GM19351 (cell line): ENCODE measurements around the gene VIPR1.

Experiments used
- ATAC-seq: cut with Tn5 transposase; IDR thresholded peaks from one replicate; pipeline ENCODE4 v1.9.1; 2021; ENCODE audit warnings: mild to moderate bottlenecking, moderate library complexity; ENCODE audit not compliant: unreplicated experiment

The VIPR1 gene

DNA sequence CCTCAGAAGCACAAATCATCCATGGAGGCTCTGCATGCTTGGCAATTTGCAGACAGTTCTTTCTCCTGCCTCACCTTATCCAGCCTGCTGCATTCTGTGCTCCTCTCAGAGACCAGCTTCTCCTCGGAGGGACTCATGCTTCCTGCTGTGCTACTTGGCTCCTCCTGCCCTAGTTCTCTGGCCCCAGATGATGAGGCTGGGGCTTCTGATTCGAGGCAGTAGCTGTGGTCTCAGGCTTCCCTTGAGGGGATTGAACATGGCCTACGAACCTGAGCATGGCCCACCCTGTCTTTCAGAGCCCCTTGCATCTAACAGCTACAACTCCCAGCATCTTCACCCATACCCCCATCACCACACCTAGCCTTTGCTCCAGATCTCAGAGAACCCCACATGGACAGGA lies 6.7 kb downstream of the VIPR1 start:
- no peak for ATAC-seq

DNA sequence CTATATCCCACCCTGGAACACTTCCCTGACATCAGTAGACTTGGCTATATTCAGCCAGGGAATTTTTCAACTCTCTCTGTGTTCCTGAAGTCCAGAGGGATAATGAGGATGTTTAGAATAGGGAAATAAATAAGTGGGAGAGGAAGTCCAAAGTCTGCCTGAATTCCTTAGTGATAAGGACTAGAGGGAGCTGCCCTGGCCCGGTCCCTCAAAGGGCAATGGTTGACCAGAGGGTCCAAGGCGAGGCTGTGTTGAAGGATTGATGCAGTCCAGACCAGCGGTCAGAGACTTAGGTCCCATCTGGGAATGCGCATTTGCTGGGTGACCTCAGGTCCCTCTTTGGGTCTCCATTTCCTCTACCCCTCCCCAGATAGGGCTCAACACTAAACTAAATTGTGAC lies 7.9 kb downstream of the VIPR1 start:
- no peak for ATAC-seq

DNA sequence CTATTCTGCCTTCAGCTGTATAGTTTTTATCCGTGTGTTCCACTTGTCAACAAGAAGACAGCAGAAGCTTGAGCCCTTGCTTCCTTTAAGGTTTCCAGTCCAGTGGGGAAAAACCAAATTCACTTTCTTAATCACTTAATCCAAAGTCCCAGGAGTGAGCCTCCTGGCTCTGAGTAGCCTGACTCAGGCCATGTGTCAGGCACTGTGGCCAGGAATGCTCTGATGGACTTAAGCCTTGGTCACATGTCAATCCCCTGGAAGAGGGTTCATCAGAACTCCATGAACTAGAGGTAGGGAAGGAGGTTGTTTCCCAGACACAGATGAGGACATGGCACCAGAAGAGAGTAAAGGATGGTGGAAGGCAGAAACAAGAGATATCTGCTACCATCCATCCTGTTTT lies 8.8 kb downstream of the VIPR1 start:
- ATAC-seq: no peak

DNA sequence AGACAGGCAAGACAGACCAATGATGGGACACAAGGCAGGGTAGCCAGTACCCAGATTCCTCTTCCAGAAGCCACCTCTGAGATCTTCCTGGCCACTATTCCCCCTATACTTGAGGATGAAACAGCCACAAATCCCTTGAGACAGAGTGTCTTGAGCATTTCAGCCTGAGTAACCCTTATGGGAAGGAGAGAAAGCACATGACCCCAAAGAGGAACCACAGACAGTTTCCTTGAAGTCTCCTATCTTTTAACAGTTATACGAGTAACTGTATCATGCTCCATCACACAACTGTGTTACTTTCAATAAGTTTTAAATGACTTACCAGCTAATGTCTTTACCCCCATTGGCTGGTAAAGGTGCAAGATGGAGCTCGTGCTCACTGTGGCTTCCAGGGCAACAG lies 9.3 kb downstream of the VIPR1 start:
- ATAC-seq: no peak

DNA sequence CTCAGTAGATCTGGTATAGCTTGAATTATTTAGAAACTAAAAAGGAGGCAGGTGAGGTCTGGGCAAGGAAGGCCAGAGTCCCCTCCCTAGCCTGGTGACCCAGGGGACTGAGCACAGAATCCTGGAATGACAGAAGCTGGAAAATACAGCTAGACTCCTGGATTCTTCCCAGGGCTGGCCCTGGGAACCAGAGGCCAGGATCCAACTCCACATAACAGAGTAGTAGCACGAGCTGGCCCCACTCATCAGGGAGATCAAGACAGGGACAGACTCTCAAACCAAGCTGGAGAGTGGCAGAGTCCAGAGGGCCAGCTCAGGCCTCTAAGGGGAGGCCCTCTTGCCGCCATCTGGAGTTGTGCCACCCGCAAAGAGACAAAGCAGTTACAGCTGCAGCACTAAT lies 10.7 kb downstream of the VIPR1 start:
- ATAC-seq: no peak

DNA sequence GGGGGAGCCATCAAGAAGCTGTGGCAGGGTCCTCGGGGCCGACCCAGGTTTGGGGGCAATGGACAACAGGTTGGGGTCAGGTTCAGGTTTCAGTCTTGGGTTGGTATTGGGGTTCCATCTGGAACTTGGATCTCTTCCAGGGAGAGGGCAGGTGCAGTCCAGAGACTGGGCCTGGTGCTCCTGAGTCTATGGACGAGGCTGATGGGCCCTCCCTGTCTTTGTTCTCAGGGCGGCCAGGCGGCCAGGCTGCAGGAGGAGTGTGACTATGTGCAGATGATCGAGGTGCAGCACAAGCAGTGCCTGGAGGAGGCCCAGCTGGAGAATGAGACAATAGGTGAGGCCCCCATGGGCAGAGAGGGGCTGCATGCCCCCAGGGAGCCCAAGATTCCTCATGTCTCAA lies 11.1 kb downstream of the VIPR1 start:
- no peak for ATAC-seq

DNA sequence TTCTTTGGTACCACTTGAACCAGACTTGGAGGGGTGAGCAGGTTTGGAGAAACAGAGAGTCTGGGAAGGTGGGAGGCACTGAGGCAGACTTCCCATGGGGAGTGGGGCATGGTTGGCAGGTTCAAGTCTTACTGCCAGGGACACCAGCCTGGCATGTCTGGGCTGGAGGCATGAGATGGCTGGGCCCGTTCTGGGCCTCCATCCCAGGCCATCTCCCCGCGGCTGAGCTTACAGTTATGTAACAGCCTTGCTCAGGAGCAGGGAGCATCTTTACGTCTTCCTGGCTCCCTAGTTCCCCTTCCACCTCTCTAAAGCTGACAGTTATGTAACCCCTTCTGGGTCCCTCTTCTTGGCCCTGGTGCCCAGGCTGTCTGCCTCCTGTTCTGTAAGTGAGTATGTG lies 12.4 kb downstream of the VIPR1 start:
- no peak for ATAC-seq

DNA sequence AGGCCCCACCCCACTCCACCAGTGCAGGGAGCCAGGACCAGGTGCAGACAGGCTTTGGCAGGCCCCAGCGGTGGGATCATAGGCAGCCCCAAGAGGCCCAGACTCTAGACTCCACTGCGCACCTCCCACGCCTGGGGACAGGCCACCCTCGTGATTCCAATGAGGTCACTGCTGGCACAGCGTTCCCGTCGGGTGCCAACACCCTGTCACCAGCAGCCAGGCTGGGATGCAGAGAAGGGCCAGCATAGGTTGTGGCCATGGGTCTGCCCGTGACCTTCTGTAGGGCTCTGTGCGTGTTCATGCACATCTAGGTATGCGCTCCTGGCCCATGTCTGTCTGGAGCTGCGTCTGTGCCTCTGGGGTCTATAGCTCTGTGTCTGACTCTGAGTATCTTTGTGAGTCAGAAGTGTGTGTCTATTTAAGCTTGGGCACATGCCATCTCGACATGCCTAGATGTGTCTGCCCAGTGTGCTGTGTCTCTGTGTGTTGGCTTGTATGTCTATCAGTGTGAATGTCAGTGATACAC lies 13.0 kb downstream of the VIPR1 start:
- ATAC-seq: no peak

DNA sequence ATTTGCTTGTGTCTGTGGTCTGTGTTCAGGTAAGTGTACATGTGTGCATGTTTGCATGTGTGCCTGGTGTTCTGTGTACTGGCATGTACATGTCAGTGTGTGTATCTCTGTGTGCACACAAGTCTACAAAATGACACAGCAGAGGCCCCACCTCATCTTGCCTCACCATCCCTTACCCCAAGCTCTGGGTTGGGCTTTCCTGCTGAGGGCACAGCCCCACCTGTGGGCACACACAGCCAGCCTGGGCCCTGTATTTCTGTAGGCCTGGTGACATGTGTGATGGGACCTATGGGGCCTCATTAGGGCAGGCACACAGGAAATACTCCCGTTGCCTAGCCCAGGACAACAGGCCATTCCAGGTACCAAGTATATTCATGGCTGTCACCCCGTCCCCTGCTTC lies 13.5 kb downstream of the VIPR1 start:
- ATAC-seq: no peak

DNA sequence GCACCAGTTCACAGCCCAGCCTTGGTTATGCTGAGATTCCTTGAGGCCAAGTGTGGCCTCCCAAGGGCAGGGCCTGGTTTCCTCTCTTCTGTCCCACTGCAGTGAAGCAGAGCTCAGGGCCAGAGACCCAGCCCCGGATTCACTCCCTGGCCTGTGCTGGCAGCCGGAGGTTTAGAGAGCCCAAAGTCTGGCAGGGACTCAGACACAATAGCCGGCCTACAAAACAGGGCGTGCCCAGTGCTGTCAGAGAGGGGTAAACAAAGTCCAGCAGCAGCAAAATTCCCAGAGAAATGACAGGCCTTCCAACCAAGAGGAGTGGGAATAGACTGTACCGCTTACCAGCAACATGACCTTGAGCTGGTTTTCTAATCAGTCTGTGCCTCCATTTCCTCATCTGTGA lies 14.0 kb downstream of the VIPR1 start:
- no peak for ATAC-seq

DNA sequence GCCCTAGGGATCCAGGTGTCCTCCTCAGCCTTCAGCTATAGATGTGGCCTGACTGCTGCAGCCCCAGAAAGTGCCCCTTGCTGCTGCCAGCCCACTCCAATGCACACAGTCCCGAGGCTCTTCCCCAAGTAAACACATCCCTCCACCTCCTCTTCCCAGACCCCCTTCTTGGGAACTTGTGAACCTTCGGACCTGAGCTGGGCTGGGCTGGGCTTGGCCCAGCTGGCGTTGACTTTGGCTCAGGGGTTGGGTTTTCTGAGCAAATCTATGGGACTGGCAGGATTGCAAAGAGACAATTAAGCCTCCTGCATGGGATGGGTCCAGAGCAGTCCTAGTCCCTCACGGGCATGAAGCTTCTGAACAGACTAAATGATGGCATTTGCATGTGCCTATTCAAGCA lies 14.7 kb downstream of the VIPR1 start:
- ATAC-seq: no peak

DNA sequence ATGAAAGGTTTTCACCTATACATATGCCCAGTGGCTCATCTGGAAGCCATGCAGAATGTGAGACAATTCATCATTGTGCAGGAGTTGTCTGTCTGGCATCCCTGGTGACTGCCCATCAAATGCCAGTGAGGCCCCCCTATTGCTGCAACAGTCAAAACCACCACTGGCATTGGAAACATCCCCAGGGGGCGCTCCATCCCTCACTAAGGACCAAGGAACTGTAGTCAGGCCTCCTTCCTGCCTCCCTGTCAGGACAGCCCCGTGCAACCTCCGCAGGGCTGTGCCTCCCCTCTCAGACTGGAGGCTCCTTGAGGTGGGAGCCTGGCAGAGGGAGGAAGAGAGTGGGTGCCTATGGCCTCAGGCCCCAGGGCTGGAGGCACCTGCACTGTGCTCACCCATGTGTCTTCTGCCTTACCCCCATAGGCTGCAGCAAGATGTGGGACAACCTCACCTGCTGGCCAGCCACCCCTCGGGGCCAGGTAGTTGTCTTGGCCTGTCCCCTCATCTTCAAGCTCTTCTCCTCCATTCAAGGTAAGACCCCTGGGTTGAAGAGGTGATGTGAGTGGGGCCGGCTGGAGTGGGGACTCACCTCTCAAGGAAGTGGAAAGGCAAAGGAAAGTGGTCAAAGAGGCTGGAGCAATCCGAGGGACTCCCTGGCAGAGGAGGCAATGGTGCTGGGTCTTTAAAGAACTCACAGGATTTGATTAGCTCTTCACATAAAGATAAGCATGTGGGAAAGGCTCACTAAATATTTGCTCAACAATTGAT lies 16.5 kb downstream of the VIPR1 start:
- no peak for ATAC-seq

DNA sequence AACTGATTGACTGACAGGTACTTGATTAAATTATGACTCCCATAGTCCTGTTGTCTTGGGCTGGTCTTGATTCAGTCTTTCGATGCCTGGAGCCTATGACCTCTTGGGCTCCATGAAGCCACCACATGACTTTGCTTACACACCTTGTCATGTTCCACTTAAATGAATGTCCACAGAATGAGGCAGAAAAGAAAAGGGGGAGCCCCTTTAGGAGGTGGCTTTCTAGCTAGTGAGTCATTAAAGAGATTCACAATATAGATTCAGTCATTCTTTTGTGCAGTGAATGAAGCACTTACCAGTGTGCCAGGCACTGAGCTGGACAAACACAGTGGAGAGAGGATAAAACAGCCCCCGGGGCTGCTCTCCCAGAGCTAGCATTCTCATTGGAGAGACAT lies 17.1 kb downstream of the VIPR1 start:
- ATAC-seq: no peak

DNA sequence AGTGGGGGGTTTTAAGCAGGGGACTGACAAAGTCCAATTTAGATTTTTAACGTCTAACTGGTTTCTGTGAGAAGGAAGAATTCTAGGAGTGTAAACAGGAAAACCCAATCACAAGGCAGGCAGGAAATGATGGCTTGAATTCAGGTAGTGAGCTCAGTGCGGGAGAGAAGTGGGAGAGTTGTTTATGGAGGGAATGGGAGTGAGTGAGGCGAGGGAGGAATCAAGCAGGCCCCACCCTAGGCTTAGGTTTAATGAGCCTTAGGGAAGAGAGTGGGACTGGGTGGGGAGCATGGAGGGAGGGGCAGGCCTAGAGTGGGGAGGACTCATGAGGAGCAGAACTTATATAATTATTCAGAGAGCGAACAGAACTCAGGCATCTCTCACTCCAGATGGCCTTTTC lies 17.9 kb downstream of the VIPR1 start:
- ATAC-seq: no peak

DNA sequence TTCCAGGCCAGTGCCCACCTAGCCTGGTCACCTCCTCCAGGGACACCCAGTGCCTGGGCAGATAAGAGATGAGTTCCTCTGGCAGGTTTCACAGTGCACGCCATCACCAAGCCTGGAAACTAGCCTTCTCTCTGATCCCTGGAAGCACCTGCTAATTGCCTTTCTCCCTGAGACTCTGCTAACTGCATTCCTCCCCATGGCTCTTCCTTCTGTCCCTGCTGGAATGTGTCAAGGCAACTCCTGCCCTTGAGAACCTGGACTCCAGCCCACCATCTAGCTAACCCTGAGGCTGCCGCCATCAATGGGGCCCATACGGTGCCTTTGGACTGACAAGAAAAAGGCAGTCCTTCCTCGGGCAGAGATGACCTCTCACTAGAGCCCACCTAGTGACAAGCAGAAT lies 18.5 kb downstream of the VIPR1 start:
- no peak for ATAC-seq

DNA sequence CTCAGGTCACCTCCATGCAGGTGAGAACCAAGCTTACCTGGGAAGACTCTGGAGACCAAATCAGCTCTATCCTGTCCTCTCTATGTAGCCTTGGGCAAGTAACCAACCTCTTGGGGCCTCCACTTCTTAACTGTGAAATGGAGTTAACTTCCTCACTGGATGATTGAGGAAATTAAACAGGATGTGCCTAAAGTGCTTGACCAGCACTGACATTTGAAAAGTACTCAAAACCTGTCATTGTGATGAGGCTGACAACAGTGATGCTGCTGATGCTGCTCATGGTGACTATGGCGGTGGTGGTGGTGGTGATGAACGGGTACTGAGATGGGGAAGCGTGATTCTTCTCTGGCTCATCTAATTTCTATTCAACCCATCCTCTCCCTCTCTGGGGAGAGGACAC lies 22.3 kb downstream of the VIPR1 start:
- ATAC-seq: no peak

DNA sequence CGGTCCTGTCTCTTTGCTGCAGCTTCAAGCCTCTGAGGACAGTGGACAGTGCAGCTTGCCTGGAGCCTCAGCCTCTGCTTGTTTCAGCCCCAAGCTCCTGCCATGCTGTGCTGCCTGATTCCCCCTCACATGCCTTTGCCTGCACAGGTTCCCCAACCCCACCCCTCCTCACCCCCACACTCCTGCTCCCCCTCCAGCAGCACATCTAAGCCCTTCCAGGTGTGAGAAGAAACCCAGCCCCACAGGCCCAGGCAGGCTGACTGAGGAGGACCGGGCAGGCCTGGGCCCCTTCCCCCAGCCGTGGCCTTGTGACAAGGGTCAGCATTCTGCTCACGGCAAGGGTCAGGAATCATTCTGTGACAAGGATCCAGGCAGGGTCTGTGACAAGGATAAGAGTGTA lies 22.8 kb downstream of the VIPR1 start:
- no peak for ATAC-seq

DNA sequence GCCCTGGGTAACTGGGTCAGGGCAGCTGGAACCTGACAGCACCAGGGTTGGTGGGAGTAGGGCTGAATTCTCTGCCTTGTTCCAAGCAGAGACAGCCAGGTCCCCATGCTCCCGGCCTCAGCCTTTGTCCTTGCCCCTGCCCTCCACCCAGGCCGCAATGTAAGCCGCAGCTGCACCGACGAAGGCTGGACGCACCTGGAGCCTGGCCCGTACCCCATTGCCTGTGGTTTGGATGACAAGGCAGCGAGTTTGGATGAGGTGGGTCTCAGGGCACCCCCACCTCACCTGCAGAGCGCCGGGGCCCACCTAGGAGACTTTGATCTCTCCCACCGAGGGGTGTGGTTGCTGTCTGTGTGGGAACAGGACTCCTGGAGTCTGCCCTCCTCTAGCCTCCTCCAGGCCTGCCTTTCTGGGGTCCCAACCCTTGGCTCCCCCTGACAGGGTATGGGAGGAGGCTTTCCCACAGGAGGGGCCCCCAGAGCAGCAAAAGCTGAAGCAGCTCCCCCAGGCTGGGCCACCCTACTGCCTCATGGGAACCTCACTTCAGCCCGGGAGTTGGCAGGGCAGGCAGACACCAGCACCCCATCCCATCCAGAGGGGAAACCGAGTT lies 23.4 kb downstream of the VIPR1 start:
- ATAC-seq: no peak

DNA sequence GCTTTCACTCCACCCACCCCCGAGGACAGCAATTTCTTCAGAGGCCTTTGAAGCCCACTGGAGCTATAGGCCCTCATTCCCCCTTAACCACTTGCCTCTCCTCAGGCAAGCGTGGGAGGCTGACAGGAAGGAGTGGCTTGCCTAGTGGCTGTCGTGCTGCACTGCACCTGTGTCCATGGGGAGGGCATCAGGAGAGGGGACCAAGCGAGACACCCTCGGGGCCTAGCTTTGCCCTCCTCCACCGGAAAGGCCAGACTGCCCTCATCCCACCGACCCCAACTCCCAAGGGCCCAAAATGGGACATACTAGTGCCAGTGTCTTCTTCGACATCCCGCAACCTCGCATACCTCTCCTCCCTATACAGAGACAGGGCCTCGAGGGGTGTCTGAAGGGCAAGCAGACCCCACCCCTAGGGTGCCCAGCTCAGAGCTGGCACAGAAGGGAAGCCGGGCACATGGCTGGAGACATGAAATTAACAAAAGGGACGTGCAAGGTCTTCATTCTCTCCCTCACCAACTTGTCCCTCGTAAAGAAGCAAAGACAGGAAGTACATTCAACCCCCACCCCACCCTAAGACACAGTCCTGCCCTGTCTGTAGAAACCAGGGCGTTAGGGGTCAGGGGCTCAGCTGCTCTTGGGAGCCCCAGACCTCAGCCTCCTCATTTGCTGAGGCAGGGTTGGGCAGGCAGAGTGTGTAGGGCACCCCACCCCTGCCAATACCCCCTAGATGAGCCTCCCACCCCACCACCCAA lies 24.3 kb downstream of the VIPR1 start:
- peak; percentile 47 for ATAC-seq

DNA sequence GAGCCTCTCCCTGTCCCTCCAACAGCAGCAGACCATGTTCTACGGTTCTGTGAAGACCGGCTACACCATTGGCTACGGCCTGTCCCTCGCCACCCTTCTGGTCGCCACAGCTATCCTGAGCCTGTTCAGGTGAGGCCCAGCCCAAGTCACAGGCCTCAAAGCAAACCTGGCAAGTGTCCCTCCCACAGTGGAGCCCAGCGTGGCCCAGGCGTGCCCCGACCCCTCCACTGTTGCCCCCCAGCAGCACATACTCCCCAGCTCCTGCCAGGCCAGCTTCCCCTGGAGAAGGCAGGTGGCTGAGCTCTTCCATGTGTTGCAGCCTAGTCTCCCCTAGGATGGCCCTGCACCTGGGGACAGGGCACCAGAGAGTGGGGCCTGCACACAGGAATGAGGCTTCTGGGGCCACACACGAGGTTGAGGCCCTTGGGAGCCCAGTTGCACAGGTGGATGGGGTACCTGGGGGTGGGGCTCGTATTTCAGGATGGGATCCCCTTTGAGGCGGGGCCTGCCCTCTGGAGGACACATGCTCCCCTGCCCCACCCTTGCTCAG lies 25.0 kb downstream of the VIPR1 start:
- no peak for ATAC-seq

DNA sequence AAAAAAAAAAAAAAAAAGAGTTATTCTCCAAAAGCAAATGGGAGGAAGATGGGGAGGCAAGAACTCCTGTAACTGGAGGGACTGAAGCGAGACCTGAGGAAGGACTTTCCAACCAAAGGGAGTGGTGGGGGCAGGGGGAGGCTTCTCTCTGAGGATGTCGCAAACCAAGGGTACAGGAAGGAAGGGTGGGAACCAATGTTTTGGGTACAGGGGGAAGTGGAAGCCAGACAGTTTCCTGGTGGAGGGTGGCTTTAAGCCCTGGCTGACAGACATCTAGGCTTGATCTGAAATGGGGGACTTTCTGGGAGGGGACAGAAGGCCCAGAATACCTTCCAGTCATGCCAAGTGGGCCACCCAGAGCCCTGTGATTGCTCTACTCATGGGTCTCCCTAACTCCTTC lies 27.0 kb downstream of the VIPR1 start:
- no peak for ATAC-seq

DNA sequence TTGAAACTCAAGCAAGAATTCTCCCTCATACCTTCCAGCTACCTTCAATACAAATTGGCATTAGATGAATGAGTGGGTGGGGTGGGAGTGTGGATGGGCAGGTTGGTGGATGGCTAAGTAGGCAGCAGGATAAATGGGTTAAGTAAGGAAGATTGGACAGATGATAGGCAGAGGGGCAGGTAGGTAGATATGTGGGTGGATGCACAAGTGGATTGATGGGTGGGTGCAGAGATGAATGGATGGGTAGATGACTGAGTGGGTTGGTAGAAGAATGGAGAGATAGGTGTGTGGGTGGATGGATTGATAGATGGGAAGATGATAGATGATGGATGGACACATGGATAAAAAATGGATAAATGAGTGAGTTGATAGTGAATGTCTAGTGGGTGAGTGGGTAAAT lies 27.6 kb downstream of the VIPR1 start:
- no peak for ATAC-seq
